HG02884 (cell line): ENCODE measurements around the gene COL20A1.

Experiments
- ATAC-seq: cut with Tn5 transposase; IDR thresholded peaks from one replicate; pipeline ENCODE4 v1.9.1; 2021; ENCODE audit warnings: mild to moderate bottlenecking, moderate library complexity; ENCODE audit not compliant: unreplicated experiment

Gene COL20A1

GRCh38 chr20:63346131-63347080 lies 53.4 kb downstream of the COL20A1 start:
- no peak for ATAC-seq

- ATAC-seq = no peak
Observed at GRCh38 chr20:63347081-63347741, 54.2 kb downstream of the COL20A1 start.

DNA sequence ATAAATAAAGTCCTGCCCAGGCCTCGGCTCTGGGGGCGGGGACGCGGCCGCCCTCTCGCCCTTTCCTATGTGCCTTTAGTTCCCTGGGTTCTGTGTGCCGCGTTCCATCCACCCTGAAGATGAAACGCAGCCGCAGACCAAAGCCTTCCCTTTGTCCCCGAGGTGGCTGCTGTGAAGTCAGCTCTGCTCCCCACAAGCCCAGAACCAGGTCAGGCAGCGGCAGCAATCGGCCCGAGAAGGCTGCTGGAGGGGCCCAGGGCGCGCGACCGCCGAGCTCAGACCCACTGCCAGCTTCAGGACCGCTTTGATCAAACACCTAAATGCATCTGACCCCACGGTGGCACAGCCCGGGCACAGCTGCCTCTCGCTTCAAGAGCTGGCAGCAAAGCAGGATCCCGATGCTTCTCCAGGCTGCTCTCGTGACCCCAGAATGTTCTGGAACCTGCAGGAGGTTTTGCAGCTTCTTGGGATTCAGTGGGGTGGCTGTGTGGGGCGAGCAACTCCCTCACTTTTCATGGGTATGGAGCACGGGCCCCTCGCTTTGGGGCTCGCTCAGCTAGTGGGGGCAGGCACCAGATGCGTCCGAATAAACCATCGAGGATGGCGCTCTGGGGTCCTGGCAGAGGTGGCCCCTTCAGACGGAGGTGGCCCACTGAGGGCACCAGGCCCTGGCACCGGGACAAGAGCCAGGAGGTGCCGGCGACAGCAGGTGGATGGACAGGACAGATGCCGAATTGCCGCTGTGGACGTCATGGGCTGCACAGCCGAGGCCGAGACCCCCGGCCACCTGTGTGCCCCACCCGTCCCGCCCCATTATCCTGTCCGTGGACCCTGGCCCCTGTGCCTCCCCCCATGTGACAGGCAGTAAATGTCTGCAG lies 55.2 kb downstream of the COL20A1 start:
- no peak for ATAC-seq

- no peak for ATAC-seq
Observed at GRCh38 chr20:63348828-63349515, 56.0 kb downstream of the COL20A1 start.

- no peak for ATAC-seq
Observed at GRCh38 chr20:63349516-63349895, 56.5 kb downstream of the COL20A1 start.

- ATAC-seq = no peak
Observed at GRCh38 chr20:63350196-63350595, 57.2 kb downstream of the COL20A1 start.

- ATAC-seq = no peak
Observed at GRCh38 chr20:63350597-63351325, 57.8 kb downstream of the COL20A1 start.

DNA sequence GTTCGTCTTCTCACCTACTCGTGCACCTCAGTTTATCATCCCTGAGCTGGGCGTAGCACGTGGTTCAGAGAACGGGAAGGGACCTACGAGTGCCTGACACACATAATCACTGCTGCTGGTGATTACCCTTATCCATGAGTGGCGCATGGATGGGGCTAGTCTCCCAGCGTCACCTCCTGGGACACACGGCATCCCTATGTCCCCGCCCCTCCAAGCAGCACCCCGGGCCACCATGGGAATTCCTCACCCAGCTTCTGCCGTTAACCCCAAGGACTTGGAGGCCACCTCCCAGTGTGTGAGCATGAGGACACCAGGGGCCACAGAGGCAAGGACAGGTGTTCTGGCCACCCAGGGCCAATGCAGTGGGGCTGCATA lies 58.3 kb downstream of the COL20A1 start:
- no peak for ATAC-seq

- ATAC-seq = no peak
Observed at GRCh38 chr20:63351811-63352591, 59.0 kb downstream of the COL20A1 start.

- ATAC-seq = no peak
Observed at GRCh38 chr20:63352811-63353221, 59.8 kb downstream of the COL20A1 start.

DNA sequence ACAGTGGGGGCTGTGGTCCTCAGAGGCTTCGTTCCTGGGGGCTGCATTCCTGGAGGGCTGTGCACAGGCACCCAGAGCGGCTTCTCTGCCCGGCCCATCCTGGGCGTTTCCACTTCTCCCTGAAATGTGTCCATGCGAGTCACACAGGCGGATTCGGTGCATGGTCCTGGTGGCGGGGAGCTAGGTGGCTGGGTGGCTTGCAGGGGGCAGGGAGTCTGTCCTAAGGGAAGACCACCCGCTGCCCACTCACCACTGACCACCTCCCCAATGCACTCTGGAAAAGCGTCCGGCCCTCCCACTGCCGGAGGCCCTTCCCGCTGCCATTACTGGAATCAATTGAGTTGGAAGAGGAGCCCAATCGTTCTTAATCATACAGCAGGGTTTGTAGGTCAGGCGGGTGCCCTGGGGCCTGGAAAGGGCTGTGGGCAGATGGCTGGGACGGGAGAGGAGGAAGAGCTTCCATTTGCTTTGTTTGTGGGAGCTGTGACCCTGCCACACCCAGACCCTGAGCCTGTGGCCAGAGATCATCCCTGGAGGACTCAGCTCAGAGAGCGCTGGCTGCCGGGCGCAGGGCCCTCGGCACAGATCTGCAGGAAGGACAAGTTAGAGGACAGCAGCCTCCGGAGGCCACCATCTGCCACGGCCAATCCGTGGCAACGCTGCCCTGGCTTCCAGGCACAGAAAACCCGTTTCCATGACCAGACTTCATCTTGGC lies 61.8 kb downstream of the COL20A1 start:
- no peak for ATAC-seq

DNA sequence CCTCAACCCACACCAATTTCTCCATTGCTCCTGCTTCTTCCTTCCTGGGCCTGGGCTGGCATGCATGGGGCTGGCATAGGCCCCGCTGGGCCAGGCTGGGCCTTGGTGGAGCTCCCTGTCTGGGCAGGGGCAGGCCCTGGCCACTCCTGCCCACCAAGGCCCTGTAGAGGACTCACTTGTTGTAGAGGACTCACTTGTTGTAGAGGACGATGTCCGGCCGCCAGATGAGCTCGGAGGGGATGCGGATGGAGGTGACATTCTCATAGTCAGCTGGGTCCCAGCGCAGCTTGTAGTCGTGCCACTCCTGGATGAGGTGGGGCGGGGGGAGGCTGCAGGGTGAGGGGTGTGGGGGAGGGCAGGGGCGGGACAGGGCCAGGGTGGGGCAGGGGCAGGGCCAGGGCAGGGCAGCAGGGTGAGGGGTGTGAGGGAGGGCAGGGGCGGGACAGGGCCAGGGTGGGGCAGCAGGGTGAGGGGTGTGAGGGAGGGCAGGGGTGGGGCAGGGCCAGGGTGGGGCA lies 62.9 kb downstream of the COL20A1 start:
- ATAC-seq = no peak

DNA sequence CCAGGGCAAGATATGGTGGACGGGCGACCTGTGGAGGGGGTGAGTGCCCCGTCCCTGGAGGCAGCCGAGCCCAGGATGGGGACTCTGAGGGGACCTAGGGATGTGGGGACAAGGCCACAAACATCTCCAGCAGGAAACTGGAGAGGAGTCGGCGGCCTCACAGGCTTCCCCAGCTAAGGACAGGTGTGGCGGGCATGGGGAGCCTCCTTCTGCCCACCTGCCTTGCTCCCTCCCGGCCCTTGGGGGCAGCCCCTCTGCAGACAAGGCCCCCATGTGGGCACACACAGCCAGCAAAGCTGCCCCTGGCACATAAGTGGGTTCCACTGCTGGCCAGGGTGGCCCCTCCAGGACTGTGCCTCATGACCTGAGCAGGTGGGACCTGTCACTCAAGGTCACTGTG lies 63.5 kb downstream of the COL20A1 start:
- ATAC-seq = no peak

DNA sequence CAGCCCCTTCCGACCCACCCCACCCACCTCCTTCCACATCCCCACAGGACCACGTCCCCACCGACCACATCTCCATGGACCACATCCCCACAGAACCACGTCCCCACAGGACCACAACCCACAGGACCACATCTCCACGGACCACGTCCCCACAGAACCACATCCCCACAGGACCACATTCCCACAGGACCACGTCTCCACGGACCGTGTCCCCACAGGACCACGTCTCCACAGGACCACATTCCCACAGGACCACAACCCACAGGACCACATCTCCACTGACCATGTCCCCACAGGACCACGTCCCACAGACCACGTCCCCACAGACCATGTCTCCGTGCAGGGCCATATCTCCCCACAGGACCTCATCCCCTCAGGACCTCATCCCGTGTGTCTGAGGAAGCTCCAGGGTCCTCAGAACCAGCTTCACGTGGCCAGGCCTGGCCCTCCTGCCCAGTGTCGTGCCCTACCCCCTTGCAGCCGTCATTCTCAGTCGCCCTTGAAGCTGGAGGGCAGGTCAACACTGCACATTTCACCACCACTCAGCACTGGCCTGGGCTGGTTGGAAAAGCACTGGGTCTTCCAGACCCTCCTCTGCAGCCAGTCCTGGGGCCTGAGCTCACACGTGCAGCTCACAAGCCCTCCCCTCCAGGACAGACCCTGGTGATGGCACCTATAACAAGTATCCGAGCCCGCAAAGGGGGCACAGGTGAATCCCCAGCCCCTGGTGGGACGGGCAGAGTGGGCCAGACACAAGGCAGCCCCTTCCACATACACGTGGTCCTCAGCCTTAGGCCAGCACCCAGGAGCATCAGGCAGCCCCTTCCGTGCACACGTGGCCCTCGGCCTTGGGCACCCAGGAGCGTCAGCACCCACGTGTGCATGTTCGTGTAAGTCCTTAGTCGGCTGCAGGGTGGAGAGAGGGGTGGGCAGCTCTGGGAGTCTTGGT lies 64.2 kb downstream of the COL20A1 start:
- no peak for ATAC-seq

DNA sequence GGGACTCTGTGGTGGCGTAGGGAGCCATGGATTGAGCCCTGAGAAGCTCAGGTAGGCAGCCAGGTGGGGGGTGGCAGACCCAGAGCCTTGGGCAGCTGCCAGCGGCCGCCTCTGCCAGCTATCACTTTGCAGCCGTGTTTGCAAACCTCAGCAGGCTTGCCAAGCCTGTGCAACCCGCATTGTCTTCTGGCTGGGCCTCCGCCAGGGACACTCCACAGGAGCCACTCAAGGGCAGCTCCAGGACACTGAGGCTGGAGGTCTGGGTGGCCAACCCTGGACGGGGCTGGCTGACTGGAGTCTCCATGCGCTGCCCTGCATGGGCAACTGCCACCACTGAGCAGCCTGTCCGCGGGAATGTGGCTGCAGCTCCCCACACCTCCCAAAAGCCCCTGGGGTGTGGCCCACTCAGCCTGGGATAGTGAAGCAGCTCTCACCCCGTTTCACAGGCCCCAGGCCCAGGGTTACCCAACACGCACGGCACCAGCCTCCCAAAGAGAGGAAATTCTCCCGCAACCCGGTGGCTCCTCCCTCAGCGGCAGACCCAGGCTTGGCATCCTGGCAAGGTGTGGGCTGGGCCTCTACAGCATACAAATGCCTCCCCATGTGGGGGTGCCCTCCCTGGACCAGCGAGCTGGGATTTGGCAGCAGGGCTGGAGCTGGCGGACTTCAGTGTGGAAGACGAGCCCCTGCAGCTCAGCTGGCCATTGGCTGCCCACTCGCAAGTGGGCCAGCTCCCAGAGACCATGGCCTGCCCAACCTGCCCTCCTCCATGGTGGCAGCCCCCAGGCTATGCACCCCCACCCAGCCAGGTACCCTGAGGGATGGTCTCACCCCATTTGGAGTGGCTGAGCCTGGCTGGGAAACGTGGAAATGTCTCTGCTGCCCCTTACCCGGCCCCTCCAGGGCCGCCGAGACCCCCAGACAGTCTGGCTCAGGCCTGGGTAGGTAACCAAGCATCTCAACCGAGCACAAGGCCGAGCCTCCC lies 65.2 kb downstream of the COL20A1 start:
- ATAC-seq = no peak
